Measurements from ENCODE around the gene BAIAP2L2.

BAIAP2L2 gene

GRCh38 chr22:38114484-38115398 is 4.3 kb upstream of the BAIAP2L2 start:
- Histone ChIP-seq H3K27ac (ENCODE audit: low read length) (no peak overlapping the region), H3K36me3 (ENCODE audit: control insufficient read depth, low read depth, low read length) (no peaks in the 10 kb centered on the region), H3K4me1 (ENCODE audit: control insufficient read depth, low read depth, low read length) (no peaks in the 10 kb centered on the region), H3K9me3 (ENCODE audit: control insufficient read depth, low read depth, low read length) (no peaks in the 10 kb centered on the region), H3K27me3 (ENCODE audit: control insufficient read depth, insufficient read depth, low read length) (no peaks in the 10 kb centered on the region), H3K9ac (ENCODE audit: low read length) (no peak overlapping the region), H3K4me3 (ENCODE audit: low read length) (no peak overlapping the region)

DNA sequence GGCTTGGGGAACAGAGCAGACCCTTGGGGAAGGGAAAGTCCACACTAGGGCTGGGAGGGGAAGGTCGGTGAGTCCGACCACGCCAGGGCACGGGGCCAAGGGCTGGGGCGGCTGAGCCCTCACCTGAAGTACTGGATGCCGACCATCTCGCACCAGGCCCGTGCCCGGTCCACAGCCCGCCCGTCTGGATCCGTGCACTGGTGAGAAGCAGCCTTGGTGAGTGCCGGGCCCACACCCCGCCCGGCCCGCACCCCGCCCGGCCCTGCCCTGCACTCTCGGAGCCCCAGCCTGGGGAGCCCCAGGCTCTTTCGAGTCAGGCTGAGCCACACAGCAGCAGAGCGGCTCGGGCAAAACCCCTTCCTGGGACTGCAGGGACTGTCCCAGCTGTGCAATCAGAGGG is 1.9 kb upstream of the BAIAP2L2 start:
- H3K9ac ChIP-seq (ENCODE audit: low read length), result no peak overlapping the region
- no peak overlapping the region for H3K27ac ChIP-seq (ENCODE audit: low read length)
- no peaks in the 10 kb centered on the region for H3K4me1 ChIP-seq (ENCODE audit: control insufficient read depth, low read depth, low read length)
- H3K27me3 ChIP-seq (ENCODE audit: control insufficient read depth, insufficient read depth, low read length), result no peaks in the 10 kb centered on the region
- H3K9me3 ChIP-seq (ENCODE audit: control insufficient read depth, low read depth, low read length), result no peaks in the 10 kb centered on the region
- H3K36me3 ChIP-seq (ENCODE audit: control insufficient read depth, low read depth, low read length), result no peaks in the 10 kb centered on the region
- H3K4me3 ChIP-seq (ENCODE audit: low read length), result no peak overlapping the region

- H3K27me3 ChIP-seq (ENCODE audit: control insufficient read depth, insufficient read depth, low read length), result no peaks in the 10 kb centered on the region
- no peaks in the 10 kb centered on the region for H3K4me1 ChIP-seq (ENCODE audit: control insufficient read depth, low read depth, low read length)
- H3K9me3 ChIP-seq (ENCODE audit: control insufficient read depth, low read depth, low read length), result no peaks in the 10 kb centered on the region
- H3K36me3 ChIP-seq (ENCODE audit: control insufficient read depth, low read depth, low read length), result no peaks in the 10 kb centered on the region
- no peak overlapping the region for H3K9ac ChIP-seq (ENCODE audit: low read length)
- H3K27ac ChIP-seq (ENCODE audit: low read length), result no peak overlapping the region
- no peak overlapping the region for H3K4me3 ChIP-seq (ENCODE audit: low read length)
Observed at GRCh38 chr22:38111925-38112355, 1.5 kb upstream of the BAIAP2L2 start.

DNA sequence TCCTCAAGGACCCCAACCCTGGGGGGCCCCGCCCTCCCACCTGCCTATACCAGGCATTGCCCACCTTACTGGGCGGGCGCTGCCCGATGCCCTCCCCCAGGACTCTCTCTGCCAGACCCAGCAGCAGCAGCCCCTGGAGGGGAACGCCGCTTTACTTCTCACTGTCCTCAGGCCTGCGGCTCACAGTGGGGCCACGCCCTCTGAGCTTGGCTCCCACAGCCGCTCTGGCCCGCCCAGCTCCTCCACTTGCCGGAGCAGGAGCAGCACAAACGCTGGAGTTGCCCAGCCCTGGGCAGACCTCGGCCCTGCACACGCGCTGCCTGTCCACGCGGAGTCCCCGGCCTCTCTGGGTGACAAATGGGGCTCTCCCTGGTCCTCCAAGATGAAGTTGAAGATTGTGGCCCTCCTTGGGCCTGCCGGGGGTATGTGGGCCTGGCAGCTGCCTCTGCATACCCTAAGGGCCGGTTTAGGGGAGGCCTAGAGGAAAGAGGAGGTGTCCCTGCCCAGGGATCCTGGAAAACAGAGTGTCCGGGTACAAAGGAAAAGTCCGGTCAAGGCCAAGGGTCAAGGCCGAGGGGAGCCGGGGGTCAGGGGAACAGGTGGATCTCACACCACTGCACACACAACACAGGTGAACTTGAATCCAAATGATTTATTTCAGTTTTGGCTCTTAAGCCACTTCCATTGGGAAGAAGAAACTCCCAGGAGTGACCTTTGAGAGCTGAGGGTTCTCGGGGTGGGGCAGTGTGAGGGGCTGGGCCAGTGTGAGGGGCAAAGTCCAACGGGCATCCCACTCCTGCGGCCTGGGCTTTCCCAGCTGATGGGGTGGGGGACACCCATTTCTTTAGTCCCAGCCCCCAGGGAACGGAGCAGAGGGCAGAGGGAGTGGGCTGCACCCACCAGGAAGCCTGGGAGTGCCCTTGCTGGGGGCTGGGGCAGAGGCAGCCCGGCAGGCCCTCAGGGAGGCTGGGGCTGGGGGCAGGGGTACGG is 674 bp upstream of the BAIAP2L2 start:
- Histone ChIP-seq H3K36me3 (ENCODE audit: control insufficient read depth, low read depth, low read length) (no peaks in the 10 kb centered on the region), H3K4me1 (ENCODE audit: control insufficient read depth, low read depth, low read length) (no peaks in the 10 kb centered on the region), H3K27ac (ENCODE audit: low read length) (no peak overlapping the region), H3K27me3 (ENCODE audit: control insufficient read depth, insufficient read depth, low read length) (no peaks in the 10 kb centered on the region), H3K4me3 (ENCODE audit: low read length) (no peak overlapping the region), H3K9ac (ENCODE audit: low read length) (no peak overlapping the region), H3K9me3 (ENCODE audit: control insufficient read depth, low read depth, low read length) (no peaks in the 10 kb centered on the region)

- Histone ChIP-seq H3K27ac (ENCODE audit: low read length) (no peak overlapping the region), H3K27me3 (ENCODE audit: control insufficient read depth, insufficient read depth, low read length) (no peaks in the 10 kb centered on the region), H3K9ac (ENCODE audit: low read length) (no peak overlapping the region), H3K36me3 (ENCODE audit: control insufficient read depth, low read depth, low read length) (no peaks in the 10 kb centered on the region), H3K4me1 (ENCODE audit: control insufficient read depth, low read depth, low read length) (no peaks in the 10 kb centered on the region), H3K4me3 (ENCODE audit: low read length) (no peak overlapping the region), H3K9me3 (ENCODE audit: control insufficient read depth, low read depth, low read length) (no peaks in the 10 kb centered on the region)
Observed at GRCh38 chr22:38109371-38110001, 998 bp downstream of the BAIAP2L2 start.

DNA sequence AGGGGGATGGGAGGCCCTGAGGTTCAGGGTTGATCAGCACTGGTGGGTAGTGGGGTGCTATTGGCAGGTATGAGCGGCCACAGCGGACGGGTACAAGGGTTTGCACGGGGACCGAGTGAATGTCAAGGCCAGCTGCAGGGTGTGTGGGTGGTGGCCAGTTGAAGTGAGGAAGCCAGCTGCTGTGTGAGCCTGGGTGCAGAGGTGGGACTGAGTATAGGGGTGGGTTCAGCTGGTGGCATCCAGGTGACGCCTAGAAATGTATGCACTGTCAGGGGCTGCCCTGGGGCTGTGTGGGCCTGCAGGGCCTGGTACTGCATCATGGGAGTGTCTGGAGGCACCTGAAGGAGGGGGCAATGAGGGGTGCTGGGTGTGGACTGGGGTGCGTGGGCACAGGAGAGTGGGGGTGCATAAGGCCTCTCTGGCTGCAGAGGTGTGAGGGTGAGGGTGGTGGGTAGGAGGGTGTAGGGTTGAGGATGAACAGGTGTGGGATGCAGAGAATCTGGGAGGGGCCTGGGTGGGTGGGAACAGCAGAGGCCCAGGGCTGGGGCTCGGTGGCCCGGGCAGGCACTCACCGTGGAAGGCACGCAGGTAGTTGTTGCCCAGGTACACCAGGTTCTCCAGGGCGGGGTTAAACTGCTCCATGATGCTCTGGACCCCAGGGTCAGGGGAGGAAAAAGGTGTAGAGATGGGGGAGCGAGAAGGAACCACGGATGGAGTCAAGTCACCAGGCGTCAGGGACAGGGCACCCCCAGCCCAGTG is 1.7 kb downstream of the BAIAP2L2 start:
- no peaks in the 10 kb centered on the region for H3K4me1 ChIP-seq (ENCODE audit: control insufficient read depth, low read depth, low read length)
- no peak overlapping the region for H3K4me3 ChIP-seq (ENCODE audit: low read length)
- no peaks in the 10 kb centered on the region for H3K36me3 ChIP-seq (ENCODE audit: control insufficient read depth, low read depth, low read length)
- H3K27me3 ChIP-seq (ENCODE audit: control insufficient read depth, insufficient read depth, low read length), result no peaks in the 10 kb centered on the region
- H3K9me3 ChIP-seq (ENCODE audit: control insufficient read depth, low read depth, low read length), result no peaks in the 10 kb centered on the region
- no peak overlapping the region for H3K9ac ChIP-seq (ENCODE audit: low read length)
- H3K27ac ChIP-seq (ENCODE audit: low read length), result no peak overlapping the region

DNA sequence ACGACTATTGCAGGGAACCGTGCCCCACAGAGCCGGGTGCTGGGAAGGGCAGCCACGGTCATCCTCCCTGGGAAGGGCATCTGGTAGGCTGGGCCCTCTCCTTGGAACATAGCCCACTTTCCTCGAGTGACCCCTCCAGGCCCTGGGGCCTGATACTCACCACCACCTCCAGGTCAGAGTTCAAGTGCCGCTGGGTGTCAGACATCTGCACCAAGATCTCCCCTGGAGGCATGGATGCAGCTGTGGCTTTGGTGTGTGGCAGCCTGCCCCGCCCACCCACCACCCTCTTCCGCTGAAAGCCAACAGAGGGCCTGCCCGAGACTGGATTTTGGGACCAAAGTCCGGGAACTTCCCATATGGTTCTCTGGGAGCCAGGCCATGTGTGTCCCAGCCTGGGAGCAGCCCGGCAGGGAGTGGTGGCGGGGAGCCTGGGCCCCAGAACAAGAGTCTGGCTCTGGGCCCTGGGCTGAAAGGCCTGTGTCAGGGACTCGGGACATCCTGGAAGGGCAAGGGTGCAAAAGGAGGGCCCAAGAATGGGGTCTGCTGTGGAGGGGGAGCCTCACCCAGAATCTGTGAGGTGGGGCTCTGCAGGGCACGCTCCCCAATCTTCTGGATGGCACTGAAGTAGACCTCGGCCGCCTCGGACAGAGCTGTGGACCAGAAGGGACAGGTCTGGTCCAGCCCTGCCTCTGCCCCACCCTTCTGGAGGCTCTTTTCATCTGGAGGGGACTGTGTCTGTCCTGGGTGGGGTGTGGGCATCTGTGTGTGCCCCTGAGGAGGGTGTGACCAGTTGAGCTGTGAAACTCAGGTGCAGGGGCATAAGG is 2.6 kb downstream of the BAIAP2L2 start:
- Histone ChIP-seq H3K9me3 (ENCODE audit: control insufficient read depth, low read depth, low read length) (no peaks in the 10 kb centered on the region), H3K27me3 (ENCODE audit: control insufficient read depth, insufficient read depth, low read length) (no peaks in the 10 kb centered on the region), H3K9ac (ENCODE audit: low read length) (no peak overlapping the region), H3K4me3 (ENCODE audit: low read length) (no peak overlapping the region), H3K36me3 (ENCODE audit: control insufficient read depth, low read depth, low read length) (no peaks in the 10 kb centered on the region), H3K4me1 (ENCODE audit: control insufficient read depth, low read depth, low read length) (no peaks in the 10 kb centered on the region), H3K27ac (ENCODE audit: low read length) (no peak overlapping the region)

GRCh38 chr22:38106814-38107578 is 3.5 kb downstream of the BAIAP2L2 start:
- Histone ChIP-seq H3K36me3 (ENCODE audit: control insufficient read depth, low read depth, low read length) (no peaks in the 10 kb centered on the region), H3K27ac (ENCODE audit: low read length) (no peak overlapping the region), H3K27me3 (ENCODE audit: control insufficient read depth, insufficient read depth, low read length) (no peaks in the 10 kb centered on the region), H3K9ac (ENCODE audit: low read length) (no peak overlapping the region), H3K9me3 (ENCODE audit: control insufficient read depth, low read depth, low read length) (no peaks in the 10 kb centered on the region), H3K4me1 (ENCODE audit: control insufficient read depth, low read depth, low read length) (no peaks in the 10 kb centered on the region), H3K4me3 (ENCODE audit: low read length) (no peak overlapping the region)

DNA sequence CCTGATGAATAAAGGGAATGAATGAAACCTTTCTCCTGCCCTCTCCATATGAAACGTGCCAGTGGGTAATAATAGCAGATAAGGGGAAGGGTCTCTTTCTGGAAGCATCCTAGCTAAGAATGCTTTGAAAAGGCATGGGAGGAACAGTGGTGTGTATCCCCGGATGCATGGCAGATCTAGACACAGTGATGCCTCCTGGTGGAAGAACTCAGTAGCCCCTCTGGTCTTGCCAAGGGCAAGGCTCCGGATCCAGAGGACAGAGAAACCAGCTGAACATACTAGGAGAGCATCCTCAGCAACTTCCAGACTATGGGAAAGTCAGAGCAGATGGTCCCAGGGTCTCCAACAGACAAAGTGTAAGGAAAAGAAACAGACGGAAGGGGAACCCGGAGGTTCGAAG is 6.4 kb downstream of the BAIAP2L2 start:
- Histone ChIP-seq H3K9me3 (ENCODE audit: control insufficient read depth, low read depth, low read length) (no peaks in the 10 kb centered on the region), H3K27ac (ENCODE audit: low read length) (no peak overlapping the region), H3K4me3 (ENCODE audit: low read length) (no peak overlapping the region), H3K36me3 (ENCODE audit: control insufficient read depth, low read depth, low read length) (no peaks in the 10 kb centered on the region), H3K4me1 (ENCODE audit: control insufficient read depth, low read depth, low read length) (no peaks in the 10 kb centered on the region), H3K27me3 (ENCODE audit: control insufficient read depth, insufficient read depth, low read length) (no peaks in the 10 kb centered on the region), H3K9ac (ENCODE audit: low read length) (no peak overlapping the region)

GRCh38 chr22:38103641-38104040 is 6.8 kb downstream of the BAIAP2L2 start:
- Histone ChIP-seq H3K4me3 (ENCODE audit: low read length) (no peak overlapping the region), H3K27me3 (ENCODE audit: control insufficient read depth, insufficient read depth, low read length) (no peaks in the 10 kb centered on the region), H3K4me1 (ENCODE audit: control insufficient read depth, low read depth, low read length) (no peaks in the 10 kb centered on the region), H3K27ac (ENCODE audit: low read length) (no peak overlapping the region), H3K9me3 (ENCODE audit: control insufficient read depth, low read depth, low read length) (no peaks in the 10 kb centered on the region), H3K36me3 (ENCODE audit: control insufficient read depth, low read depth, low read length) (no peaks in the 10 kb centered on the region), H3K9ac (ENCODE audit: low read length) (no peak overlapping the region)

Measured in iPS-18a (cell line).